Suppressor macrophage treated with lipopolysaccharide for 1 hour (primary cell): ENCODE measurements around the gene AHCYL2.
"Not testable (repeated sequence)": the region's sequence is repeated elsewhere in the genome, so short reads cannot be mapped to it uniquely, and the experiment has no call there.

ENCODE experiments used
- DNase-seq, 3 donors: peaks; one replicate each; pipeline ENCODE4 v3.0.0-alpha.2; 2020 to 2022

The AHCYL2 gene

GRCh38 chr7:129209067-129209926 is 15.5 kb upstream of the AHCYL2 start:
- peak in 1 of 3 donors; percentile 17 for DNase-seq

- peak; percentile 76 to 91 (median 87) for DNase-seq
Measured at GRCh38 chr7:129210256-129210988, 14.4 kb upstream of the AHCYL2 start.

- peak in 1 of 3 donors; percentile 16 for DNase-seq
Measured at GRCh38 chr7:129210989-129211312, 13.9 kb upstream of the AHCYL2 start.

GRCh38 chr7:129212126-129212525 is 12.7 kb upstream of the AHCYL2 start:
- peak in 1 of 3 donors; percentile 10 for DNase-seq

- no peak for DNase-seq
Measured at GRCh38 chr7:129212596-129212995, 12.2 kb upstream of the AHCYL2 start.

GRCh38 chr7:129213828-129214227 is 11.0 kb upstream of the AHCYL2 start:
- DNase-seq = peak in 1 of 3 donors; percentile 18

- not testable (repeated sequence) for DNase-seq
Measured at GRCh38 chr7:129215691-129216090, 9.1 kb upstream of the AHCYL2 start.

GRCh38 chr7:129216101-129216715 is 8.6 kb upstream of the AHCYL2 start:
- not testable (repeated sequence) for DNase-seq

GRCh38 chr7:129216821-129217416 is 7.9 kb upstream of the AHCYL2 start:
- DNase-seq = not testable (repeated sequence)

GRCh38 chr7:129218514-129219062 is 6.2 kb upstream of the AHCYL2 start:
- DNase-seq = peak; percentile 91 to 95 (median 94)

GRCh38 chr7:129219166-129219565 is 5.7 kb upstream of the AHCYL2 start:
- peak in 1 of 3 donors; percentile 8 for DNase-seq

- DNase-seq = peak in 2 of 3 donors; percentile 20 to 35
Measured at GRCh38 chr7:129222064-129222463, 2.8 kb upstream of the AHCYL2 start.

GRCh38 chr7:129225206-129225930 is 538 bp downstream of the AHCYL2 start:
- peak; percentile 45 to 78 (median 61) for DNase-seq

GRCh38 chr7:129225931-129226572 is 1.2 kb downstream of the AHCYL2 start:
- DNase-seq = peak in 2 of 3 donors; percentile 18 to 21

- DNase-seq = no peak
Measured at GRCh38 chr7:129227646-129228578, 3.1 kb downstream of the AHCYL2 start.

- no peak for DNase-seq
Measured at GRCh38 chr7:129228633-129229032, 3.8 kb downstream of the AHCYL2 start.

GRCh38 chr7:129231666-129232065 is 6.8 kb downstream of the AHCYL2 start:
- no peak for DNase-seq

- peak in 2 of 3 donors; percentile 37 to 52 for DNase-seq
Measured at GRCh38 chr7:129238546-129238945, 13.7 kb downstream of the AHCYL2 start.

GRCh38 chr7:129240119-129240820 is 15.4 kb downstream of the AHCYL2 start:
- no peak for DNase-seq

GRCh38 chr7:129244220-129244619 is 19.4 kb downstream of the AHCYL2 start:
- DNase-seq = no peak
